HG03097 (cell line): ENCODE measurements around the gene SERPINA12.

Source experiments
- ATAC-seq: cut with Tn5 transposase; IDR thresholded peaks from one replicate; pipeline ENCODE4 v1.9.1; 2021; ENCODE audit not compliant: unreplicated experiment, low FRiP score

The SERPINA12 gene

GRCh38 chr14:94467728-94468520 is 41.3 kb downstream of the SERPINA12 start:
- no peak for ATAC-seq

GRCh38 chr14:94466706-94467370 is 42.4 kb downstream of the SERPINA12 start:
- ATAC-seq, result no peak

- ATAC-seq, result no peak
These were observed 44.2 kb downstream of the SERPINA12 start for GRCh38 chr14:94465042-94465441.

- no peak for ATAC-seq
These were observed 45.0 kb downstream of the SERPINA12 start for GRCh38 chr14:94464290-94464689.

- ATAC-seq, result no peak
These were observed 46.3 kb downstream of the SERPINA12 start for GRCh38 chr14:94462763-94463572.

GRCh38 chr14:94462219-94462551 is 47.1 kb downstream of the SERPINA12 start:
- ATAC-seq, result no peak

- ATAC-seq, result no peak
These were observed 47.6 kb downstream of the SERPINA12 start for GRCh38 chr14:94461526-94462218.

GRCh38 chr14:94460631-94461416 is 48.4 kb downstream of the SERPINA12 start:
- ATAC-seq, result no peak

- ATAC-seq, result no peak
These were observed 50.6 kb downstream of the SERPINA12 start for GRCh38 chr14:94458558-94459205.

- ATAC-seq, result no peak
These were observed 51.2 kb downstream of the SERPINA12 start for GRCh38 chr14:94458096-94458495.

- no peak for ATAC-seq
These were observed 53.3 kb downstream of the SERPINA12 start for GRCh38 chr14:94455928-94456327.

- ATAC-seq, result no peak
These were observed 57.4 kb downstream of the SERPINA12 start for GRCh38 chr14:94451826-94452225.

- no peak for ATAC-seq
These were observed 58.0 kb downstream of the SERPINA12 start for GRCh38 chr14:94451091-94451771.

- ATAC-seq, result no peak
These were observed 58.6 kb downstream of the SERPINA12 start for GRCh38 chr14:94450722-94451090.

- ATAC-seq, result no peak
These were observed 59.3 kb downstream of the SERPINA12 start for GRCh38 chr14:94449930-94450329.

- ATAC-seq, result no peak
These were observed 61.0 kb downstream of the SERPINA12 start for GRCh38 chr14:94448071-94448808.

GRCh38 chr14:94447206-94447605 is 62.1 kb downstream of the SERPINA12 start:
- ATAC-seq, result no peak

- no peak for ATAC-seq
These were observed 63.1 kb downstream of the SERPINA12 start for GRCh38 chr14:94446126-94446525.
